H1 (cell line): ENCODE measurements around the gene OTOL1. TPM values are rescaled to one million over a fixed set of nuclear protein-coding genes. Genes with fewer than 3 reads are reported as not detected.

ENCODE experiments used
- CTCF ChIA-PET: fragments of 300-600 bp; sonication (Branson Sonifier 250); formaldehyde crosslinking; loops from one replicate; lab custom pipeline; 2021; ENCODE audit not compliant: partially characterized antibody; lab: Charles Lee
- POLR2A ChIA-PET: fragments of 300-600 bp; sonication (Branson Sonifier 250); formaldehyde crosslinking; loops from one replicate; lab custom pipeline; 2021; ENCODE audit warnings: inconsistent platforms; ENCODE audit not compliant: partially characterized antibody; lab: Charles Lee
- DNase-seq, 2 experiments: peaks; one replicate each; pipeline versions ENCODE4 v3.0.0 to v3.0.0-alpha.2; 2010 to 2022; ENCODE audit warnings: low spot score in 2 of 2, low read depth in 1 of 2, mixed read lengths in 1 of 2
- FAIRE-seq: peaks from 2 replicates; lab custom pipeline; 2011; peaks lifted over from hg19 to GRCh38; lab: Jason Lieb, UNC
- H2AFZ ChIP-seq: 2 replicates; pipeline ENCODE4 v1.8.1; 2012; ENCODE audit warnings: low read length, inconsistent platforms
- H2AK5ac ChIP-seq: 2 replicates; pipeline ENCODE4 v1.6.1; 2013; ENCODE audit warnings: low read depth, low read length
- H2BK120ac ChIP-seq: replicated peaks from 2 replicates; pipeline ENCODE3; 2013; ENCODE audit warnings: low read depth, low read length, inconsistent platforms
- H2BK12ac ChIP-seq: 2 replicates; pipeline ENCODE4 v1.6.1; 2013; ENCODE audit warnings: low read depth, low read length
- H2BK15ac ChIP-seq: 2 replicates; pipeline ENCODE4 v1.6.1; 2013; ENCODE audit warnings: low read length
- H2BK20ac ChIP-seq: 2 replicates; pipeline ENCODE4 v1.6.1; 2013; ENCODE audit warnings: low read length
- H2BK5ac ChIP-seq: 2 replicates; pipeline ENCODE4 v1.6.1; 2013; ENCODE audit warnings: low read depth, low read length
- H3K14ac ChIP-seq: 2 replicates; pipeline ENCODE4 v1.6.1; 2013; ENCODE audit warnings: inconsistent platforms; ENCODE audit not compliant: insufficient read length
- H3K18ac ChIP-seq: 2 replicates; pipeline ENCODE4 v1.6.1; 2013; ENCODE audit warnings: low read length; ENCODE audit errors: extremely low read depth
- H3K23ac ChIP-seq: 2 replicates; pipeline ENCODE4 v1.6.1; 2013; ENCODE audit warnings: inconsistent platforms; ENCODE audit not compliant: insufficient read length
- H3K23me2 ChIP-seq: 2 replicates; pipeline ENCODE4 v1.6.1; 2013; ENCODE audit warnings: low read depth, low read length
- H3K27ac ChIP-seq: 2 replicates; pipeline ENCODE4 v1.6.1; 2011; ENCODE audit warnings: low read depth, low read length, inconsistent platforms
- H3K27me3 ChIP-seq, 4 experiments: replicated peaks in 1 of 4; 1 replicate in 1 of 4; 2 replicates in 3 of 4; pipeline versions ENCODE4 v1.6.1 to v1.8.1; 2011 to 2013; ENCODE audit warnings: low read length in 3 of 4, mild to moderate bottlenecking in 3 of 4, inconsistent platforms in 2 of 4, mixed read lengths in 2 of 4, moderate library complexity in 1 of 4; ENCODE audit not compliant: control insufficient read depth in 3 of 4, insufficient read depth in 3 of 4; ENCODE audit errors: extremely low read depth in 1 of 4
- H3K36me3 ChIP-seq, 4 experiments: 2 replicates each; pipeline versions ENCODE4 v1.6.1 to v1.8.1; 2011 to 2013; ENCODE audit warnings: mild to moderate bottlenecking in 4 of 4, low read length in 3 of 4, moderate library complexity in 2 of 4, control low read depth in 1 of 4, inconsistent platforms in 1 of 4; ENCODE audit not compliant: insufficient read depth in 4 of 4, control insufficient read depth in 2 of 4
- H3K4ac ChIP-seq: replicated peaks from 2 replicates; pipeline ENCODE3; 2013; ENCODE audit warnings: low read length, low read depth, mixed read lengths, inconsistent platforms; ENCODE audit not compliant: insufficient read length
- H3K4me1 ChIP-seq, 4 experiments: replicated peaks in 1 of 4; 1 replicate in 1 of 4; 2 replicates in 3 of 4; pipeline versions ENCODE4 v1.6.1 to v1.8.1; 2011 to 2013; ENCODE audit warnings: low read length in 3 of 4, inconsistent platforms in 2 of 4, mixed read lengths in 1 of 4; ENCODE audit not compliant: insufficient read depth in 4 of 4, control insufficient read depth in 3 of 4
- H3K4me2 ChIP-seq, 2 experiments: 2 replicates each; pipeline versions ENCODE4 v1.6.1 to v1.8.1; 2011 to 2013; ENCODE audit warnings: low read depth in 2 of 2, low read length in 2 of 2, control low read depth in 1 of 2, inconsistent platforms in 1 of 2, mild to moderate bottlenecking in 1 of 2; ENCODE audit not compliant: insufficient read depth in 1 of 2
- H3K4me3 ChIP-seq, 4 experiments: fragments of 200-600, 300-600 bp in 1 of 4; sonication (generic), shearing (Covaris generic), sonication (Bioruptor Twin) in 1 of 4; 2 replicates each; pipeline versions ENCODE4 v1.5.1 to v1.8.1; 2011 to 2016; ENCODE audit warnings: low read length in 4 of 4, low read depth in 3 of 4, control low read depth in 2 of 4, inconsistent platforms in 2 of 4, mild to moderate bottlenecking in 2 of 4, mixed read lengths in 1 of 4, moderate library complexity in 1 of 4; ENCODE audit not compliant: insufficient read depth in 2 of 4; ENCODE audit errors: extremely low read depth in 1 of 4
- H3K56ac ChIP-seq: replicated peaks from 2 replicates; pipeline ENCODE3; 2013; ENCODE audit warnings: low read depth, mild to moderate bottlenecking, mixed read lengths, low read length, inconsistent platforms; ENCODE audit not compliant: insufficient read length
- H3K79me1 ChIP-seq: 2 replicates; pipeline ENCODE4 v1.6.1; 2013; ENCODE audit warnings: low read depth, low read length, control low read depth
- H3K79me2 ChIP-seq, 2 experiments: 2 replicates each; pipeline versions ENCODE4 v1.6.1 to v1.8.1; 2012 to 2013; ENCODE audit warnings: low read length in 2 of 2, mild to moderate bottlenecking in 2 of 2, inconsistent platforms in 1 of 2; ENCODE audit not compliant: insufficient read depth in 2 of 2, control insufficient read depth in 1 of 2
- H3K9ac ChIP-seq, 4 experiments: replicated peaks in 1 of 4; 1 replicate in 1 of 4; 2 replicates in 3 of 4; pipeline versions ENCODE4 v1.6.1 to v1.8.1; 2011 to 2013; ENCODE audit warnings: low read depth in 3 of 4, low read length in 3 of 4, control low read depth in 2 of 4, mild to moderate bottlenecking in 2 of 4, moderate library complexity in 2 of 4, inconsistent platforms in 1 of 4; ENCODE audit errors: extremely low read depth in 1 of 4
- H3K9me3 ChIP-seq, 2 experiments: 2 replicates each; pipeline versions ENCODE4 v1.6.1 to v1.8.1; 2012 to 2013; ENCODE audit warnings: mild to moderate bottlenecking in 2 of 2, moderate library complexity in 2 of 2, control low read depth in 1 of 2, inconsistent platforms in 1 of 2, low read depth in 1 of 2, low read length in 1 of 2, mixed read lengths in 1 of 2; ENCODE audit not compliant: insufficient read depth in 2 of 2
- H4K20me1 ChIP-seq, 2 experiments: replicated peaks in 1 of 2; 2 replicates each; pipeline versions ENCODE3 to v1.8.1; 2011 to 2013; ENCODE audit warnings: inconsistent platforms in 2 of 2, low read length in 2 of 2, mild to moderate bottlenecking in 1 of 2; ENCODE audit not compliant: insufficient read depth in 2 of 2, control insufficient read depth in 1 of 2
- H4K5ac ChIP-seq: 2 replicates; pipeline ENCODE4 v1.6.1; 2013; ENCODE audit warnings: low read length, low read depth, mixed read lengths, inconsistent platforms; ENCODE audit not compliant: insufficient read length
- H4K8ac ChIP-seq: 2 replicates; pipeline ENCODE4 v1.8.0; 2013; ENCODE audit warnings: mild to moderate bottlenecking, moderate library complexity, low read length, inconsistent platforms; ENCODE audit not compliant: insufficient read depth; ENCODE audit errors: extremely low read depth
- H4K91ac ChIP-seq: replicated peaks from 2 replicates; pipeline ENCODE3; 2013; ENCODE audit warnings: low read length, mixed read lengths, inconsistent platforms; ENCODE audit not compliant: insufficient read length
- CBX5 ChIP-seq: fragments of 300-800, 300-1000 bp; sonication (generic); IDR thresholded peaks from 2 replicates; pipeline ENCODE4 v1.7.1; 2016; ENCODE audit warnings: antibody characterized with exemption, low read length, low read depth
- CHD1 ChIP-seq: IDR thresholded peaks from 2 replicates; pipeline ENCODE4 v1.6.1; 2012; ENCODE audit warnings: low read depth, low read length, improper control_type of control experiment
- FOSL1 ChIP-seq: IDR thresholded peaks from 2 replicates; pipeline ENCODE4 v1.6.1; 2011; ENCODE audit warnings: mild to moderate bottlenecking, low read depth, low read length, moderate library complexity; ENCODE audit not compliant: insufficient read depth
- JUN ChIP-seq: IDR thresholded peaks from 2 replicates; pipeline ENCODE4 v1.6.1; 2011; ENCODE audit warnings: low read depth, mild to moderate bottlenecking, improper control_type of control experiment, low read length
- JUND ChIP-seq: IDR thresholded peaks from 2 replicates; pipeline ENCODE4 v1.6.1; 2011; ENCODE audit warnings: mild to moderate bottlenecking, improper control_type of control experiment, low read length
- KDM4A ChIP-seq: IDR thresholded peaks from one replicate; pipeline ENCODE4 v1.7.1; 2012; ENCODE audit warnings: low read depth, mild to moderate bottlenecking, moderate library complexity, low read length, inconsistent platforms; ENCODE audit not compliant: severe bottlenecking
- SAP30 ChIP-seq: fragments of 300-600 bp; sonication (generic); IDR thresholded peaks from 2 replicates; pipeline ENCODE4 v1.7.1; 2012; ENCODE audit warnings: low read length, moderate library complexity, mild to moderate bottlenecking, inconsistent platforms; ENCODE audit not compliant: insufficient read depth, insufficient replicate concordance
- SIRT6 ChIP-seq: IDR thresholded peaks from one replicate; pipeline ENCODE4 v1.7.1; 2012; ENCODE audit warnings: low read length, inconsistent platforms
- SP2 ChIP-seq: IDR thresholded peaks from 2 replicates; pipeline ENCODE4 v1.6.1; 2012; ENCODE audit warnings: mild to moderate bottlenecking, low read length, inconsistent platforms
- WGBS, 2 experiments: shearing (Covaris generic) in 1 of 2; methylation state at CpG; one replicate each; pipeline versions ENCODE4 v1.1.6 to v1.1.7; 2013 to 2015; ENCODE audit warnings: low lambda C conversion rate in 2 of 2, mixed read lengths in 2 of 2, inconsistent platforms in 1 of 2, low coverage in 1 of 2, missing lambda C conversion rate in 1 of 2; ENCODE audit not compliant: insufficient replicate concordance in 2 of 2, insufficient coverage in 1 of 2, insufficient read length in 1 of 2; ENCODE audit errors: extremely low coverage in 1 of 2, missing lambda C conversion rate in 1 of 2; 5-methylcytosine and 5-hydroxymethylcytosine counted together
- polyA plus RNA-seq, 7 experiments: library from polyadenylated mRNA; depleted of rRNA in 3 of 7; stranded (reverse) in 5 of 7; unstranded in 2 of 7; fragments of >200 nt in 5 of 7; fragments of 200-250 nt in 2 of 7; gene quantifications; 1 replicate in 5 of 7; 2 replicates in 1 of 7; 4 replicates in 1 of 7; pipeline versions ENCODE4 v1.2.1 to v1.2.3, GENCODE V29; 2011 to 2013; ENCODE audit warnings: missing spikeins in 2 of 7, mixed read lengths in 2 of 7
- total RNA-seq: library from RNA; stranded (reverse); fragmentation: NEBNext Ultra II Directional; extraction: Animal tissue kit (Norgen Biotek cat#: 25700); gene quantifications from 2 replicates; pipeline ENCODE4 v1.2.1, GENCODE V29; 2021
- TF ChIP-seq, protein P1 (sequence below): IDR thresholded peaks from 2 replicates; pipeline ENCODE4 v1.6.1; 2012; ENCODE audit warnings: inconsistent platforms

The OTOL1 gene
- total and polyA plus RNA-seq, 2 of the 8 experiments (the other 6 are each of a cell fraction or from before 2014, with no cell fraction given): not detected

DNA sequence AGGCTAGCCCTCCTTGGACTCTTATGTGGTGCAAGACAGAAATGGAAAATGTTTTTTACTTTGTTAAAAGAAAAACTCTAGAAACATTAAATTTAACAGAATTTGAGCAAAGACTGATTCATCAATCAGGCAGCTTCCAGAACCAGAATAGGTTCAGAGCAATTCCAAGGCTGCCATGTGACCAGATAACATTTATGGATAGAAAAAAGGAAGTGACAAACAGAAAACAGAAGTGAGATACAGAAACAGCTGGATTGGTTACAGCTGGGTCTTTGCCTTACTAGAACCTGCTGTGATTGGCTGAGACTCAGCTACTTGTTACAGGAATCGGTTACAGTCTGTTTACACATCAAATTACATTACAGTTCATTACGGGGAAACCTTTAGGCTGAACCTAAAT, 22.5 kb upstream of the OTOL1 start:
- Histone ChIP-seq H2BK5ac (no peak overlapping the region), H3K4me1 (no peaks in the 10 kb centered on the region), H3K9ac (no peak overlapping the region), H3K23me2 (no peaks in the 10 kb centered on the region), H3K4me3 (no peak overlapping the region), H2BK120ac (no peak overlapping the region), H2AK5ac (no peak overlapping the region), H3K9me3 (no peaks in the 10 kb centered on the region), H3K79me2 (no peaks in the 10 kb centered on the region), H2AFZ (no peak overlapping the region), H2BK15ac (no peak overlapping the region), H3K23ac (no peak overlapping the region), H4K5ac (no peak overlapping the region), H2BK12ac (no peak overlapping the region), H3K18ac (no peak overlapping the region), H4K8ac (no peak overlapping the region), H4K20me1 (no peaks in the 10 kb centered on the region), H3K79me1 (no peaks in the 10 kb centered on the region), H3K27me3 (no peaks in the 10 kb centered on the region), H3K4me2 (no peak overlapping the region), H3K4ac (no peak overlapping the region), H3K36me3 (no peaks in the 10 kb centered on the region), H2BK20ac (no peak overlapping the region), H3K27ac (no peak overlapping the region), H4K91ac (no peak overlapping the region), H3K56ac (no peak overlapping the region), H3K14ac (no peak overlapping the region)
- POLR2A ChIA-PET: no interaction called here
- TF ChIP-seq CHD1 (no peak), FOSL1 (no peak), CBX5 (no peak), SAP30 (no peak), KDM4A (no peak), JUND (no peak), JUN (no peak), SIRT6 (no peak), SP2 (no peak)
- TF ChIP-seq, protein P1, sequence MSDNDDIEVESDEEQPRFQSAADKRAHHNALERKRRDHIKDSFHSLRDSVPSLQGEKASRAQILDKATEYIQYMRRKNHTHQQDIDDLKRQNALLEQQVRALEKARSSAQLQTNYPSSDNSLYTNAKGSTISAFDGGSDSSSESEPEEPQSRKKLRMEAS: no peak
- no peak for FAIRE-seq
- 94% methylated on average over 2 of the region's 2 CpGs; no CpG with 5 or more reads in 1 of the 2 experiments for WGBS, 2 experiments
- DNase-seq: no peak
- CTCF ChIA-PET: interaction anchor here (0.6 kb wide), 1 partner anchor 900 kb away, joined by 5 read pairs; no protein-coding TSS in a partner anchor
